Omental fat pad (tissue), 4 donors: ENCODE results near the gene RTF1. TPM values are rescaled to one million over a fixed set of nuclear protein-coding genes. Genes with fewer than 3 reads are reported as not detected.
"Not testable (repeated sequence)": the region's sequence is repeated elsewhere in the genome, so short reads cannot be mapped to it uniquely, and the experiment has no call there.

Source experiments
- ATAC-seq: fragments of 150-250 bp; one replicate; pipeline ENCODE4 v1.9.1; 2016; ENCODE audit warnings: mild to moderate bottlenecking, moderate library complexity; ENCODE audit not compliant: low FRiP score
- DNase-seq: peaks from one replicate; pipeline ENCODE4 v3.0.0-alpha.2; 2019; ENCODE audit warnings: low spot score
- total RNA-seq, 4 donors: library from RNA; depleted of rRNA; stranded (reverse); fragments of >200 nt; gene quantifications; one replicate each; pipeline ENCODE4 v1.1.0, GENCODE V29; 2016
- TF ChIP-seq, protein P1 (sequence below), 3 donors: fragments of 450-650 bp; IDR thresholded peaks; one replicate each; pipeline ENCODE4 v1.5.1; 2016 to 2017; ENCODE audit warnings: antibody characterized with exemption in 3 of 3, mild to moderate bottlenecking in 3 of 3, moderate library complexity in 2 of 3

The RTF1 gene
- total RNA-seq = 10 to 100 TPM; 18.1 to 39.7 (median 25.8) TPM

- TF ChIP-seq, protein P1, sequence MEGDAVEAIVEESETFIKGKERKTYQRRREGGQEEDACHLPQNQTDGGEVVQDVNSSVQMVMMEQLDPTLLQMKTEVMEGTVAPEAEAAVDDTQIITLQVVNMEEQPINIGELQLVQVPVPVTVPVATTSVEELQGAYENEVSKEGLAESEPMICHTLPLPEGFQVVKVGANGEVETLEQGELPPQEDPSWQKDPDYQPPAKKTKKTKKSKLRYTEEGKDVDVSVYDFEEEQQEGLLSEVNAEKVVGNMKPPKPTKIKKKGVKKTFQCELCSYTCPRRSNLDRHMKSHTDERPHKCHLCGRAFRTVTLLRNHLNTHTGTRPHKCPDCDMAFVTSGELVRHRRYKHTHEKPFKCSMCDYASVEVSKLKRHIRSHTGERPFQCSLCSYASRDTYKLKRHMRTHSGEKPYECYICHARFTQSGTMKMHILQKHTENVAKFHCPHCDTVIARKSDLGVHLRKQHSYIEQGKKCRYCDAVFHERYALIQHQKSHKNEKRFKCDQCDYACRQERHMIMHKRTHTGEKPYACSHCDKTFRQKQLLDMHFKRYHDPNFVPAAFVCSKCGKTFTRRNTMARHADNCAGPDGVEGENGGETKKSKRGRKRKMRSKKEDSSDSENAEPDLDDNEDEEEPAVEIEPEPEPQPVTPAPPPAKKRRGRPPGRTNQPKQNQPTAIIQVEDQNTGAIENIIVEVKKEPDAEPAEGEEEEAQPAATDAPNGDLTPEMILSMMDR (IDR thresholded peaks at IDR 0.05) = no peak
- DNase-seq (peak; percentile 87), ATAC-seq (peak; percentile 94)
Measured at GRCh38 chr15:41416742-41417417, at the start of gene RTF1. TSS of gene RTF1 (plus strand) at chr15:41417095. CDS start at chr15:41417116, 21 bp downstream.

- DNase-seq = no peak
- ATAC-seq = no peak
- TF ChIP-seq, protein P1 (IDR thresholded peaks at IDR 0.05) = no peak
Measured at GRCh38 chr15:41367418-41367817, 49.5 kb upstream of the RTF1 start.

DNA sequence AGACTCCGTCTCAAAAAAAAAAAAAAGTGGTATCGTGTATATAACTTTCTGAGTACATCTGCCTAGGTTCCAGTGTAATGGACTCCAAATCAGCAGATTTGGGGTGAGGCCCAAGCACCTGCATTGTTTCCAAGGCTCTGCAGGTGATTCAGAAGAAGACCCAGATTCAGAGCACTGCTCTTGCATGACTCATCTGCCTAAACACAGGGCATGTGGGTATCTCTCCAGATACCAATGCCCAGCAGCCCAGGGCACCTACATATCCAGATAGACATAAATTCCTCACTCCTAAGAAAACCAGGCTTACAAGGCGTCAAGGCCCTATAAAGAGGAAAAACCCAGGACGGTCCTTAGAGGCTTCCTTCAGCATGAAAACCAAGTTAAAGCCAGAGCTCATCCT is 38.9 kb upstream of the RTF1 start:
- TF ChIP-seq, protein P1 (IDR thresholded peaks at IDR 0.05) = no peak
- DNase-seq (no peak), ATAC-seq (no peak)

DNA sequence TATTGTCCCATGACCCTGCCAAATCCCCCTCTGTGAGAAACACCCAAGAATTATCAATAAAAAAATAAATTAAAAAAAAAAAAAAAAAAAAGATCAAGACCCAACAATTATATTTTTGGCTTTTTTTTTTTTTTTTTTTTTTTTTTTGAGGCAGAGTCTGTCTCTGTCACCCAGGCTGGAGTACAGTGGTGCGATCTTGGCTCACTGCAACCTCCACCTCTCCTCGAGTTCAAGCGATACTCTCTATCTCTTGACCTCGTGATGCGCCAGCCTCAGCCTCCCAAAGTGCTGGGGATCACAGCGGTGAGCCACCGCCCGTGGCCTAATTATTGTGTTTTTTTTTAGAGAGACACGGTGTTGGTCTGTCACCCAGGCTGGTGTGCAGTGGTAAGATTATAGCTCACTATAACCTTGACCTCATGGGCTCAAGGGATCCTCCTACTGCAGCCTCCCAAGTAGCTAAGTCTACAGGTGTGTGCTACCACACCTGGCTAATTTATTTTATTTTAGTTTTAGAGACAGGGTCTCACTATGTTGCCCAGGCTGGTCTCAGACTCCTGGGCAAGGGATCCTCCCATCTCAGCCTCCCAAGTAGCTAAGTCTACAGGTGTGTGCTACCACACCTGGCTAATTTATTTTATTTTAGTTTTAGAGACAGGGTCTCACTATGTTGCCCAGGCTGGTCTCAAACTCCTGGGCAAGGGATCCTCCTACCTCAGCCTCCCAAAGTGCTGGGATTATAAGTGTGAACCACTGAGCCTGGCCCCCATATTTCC is 32.7 kb upstream of the RTF1 start:
- not testable (repeated sequence) for DNase-seq, ATAC-seq

GRCh38 chr15:41387646-41388045 is 29.2 kb upstream of the RTF1 start:
- DNase-seq (no peak), ATAC-seq (no peak)
- TF ChIP-seq, protein P1 (IDR thresholded peaks at IDR 0.05) = no peak

DNA sequence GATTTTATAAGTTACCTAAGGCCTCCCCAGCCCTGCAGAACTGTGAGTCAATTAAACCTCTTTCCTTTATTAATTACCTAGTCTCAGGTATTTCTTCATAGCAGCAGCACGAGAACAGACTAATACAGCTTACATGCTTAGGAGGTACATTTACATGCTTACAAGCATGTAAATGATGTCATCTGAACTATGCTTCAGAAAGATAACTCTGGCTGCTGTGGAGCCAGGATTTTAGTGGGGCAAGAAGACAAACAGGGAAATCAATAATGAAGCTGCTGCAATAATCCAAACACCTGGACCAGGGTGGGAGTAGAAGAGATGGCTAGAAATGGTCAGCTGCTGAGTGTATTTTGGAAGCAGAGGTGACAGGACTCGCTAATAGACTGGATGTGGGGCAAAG is 24.2 kb upstream of the RTF1 start:
- DNase-seq = no peak
- TF ChIP-seq, protein P1 (IDR thresholded peaks at IDR 0.05) = no peak
- no peak for ATAC-seq

GRCh38 chr15:41394924-41395323 is 22.0 kb upstream of the RTF1 start:
- ATAC-seq = no peak
- DNase-seq = no peak
- TF ChIP-seq, protein P1 (IDR thresholded peaks at IDR 0.05) = no peak
